ENCODE results near the gene GADD45G. TPM values are rescaled to one million over a fixed set of nuclear protein-coding genes. Genes with fewer than 3 reads are reported as not detected.

The GADD45G gene
- total and polyA plus RNA-seq, 12 donors: 9.4 to 125 (median 21.2) TPM

- H3K9me3 ChIP-seq: no peaks in the 10 kb centered on the region
- peaks cover 3 to 12% (median 9%) of the 10 kb centered on the region in 9 donors for H3K4me1 ChIP-seq
- no peak overlapping the region for H3K27ac ChIP-seq
- no peak for TF ChIP-seq CTCF (IDR thresholded peaks at IDR 0.05)
- no peaks in the 10 kb centered on the region for H3K36me3 ChIP-seq
- intact Hi-C loops (cut with DNase I): loop anchor here in 8 of 10 donors (1.0 to 10.0 kb wide), 8 partner anchors 500 to 1276 kb away; no protein-coding TSS in a partner anchor
- DNase-seq (no peak), ATAC-seq (no peak)
- H3K4me3 ChIP-seq: no peak overlapping the region
- WGBS, 2 donors: 54 to 58% methylated on average over 10 of the region's 10 CpGs
- peaks cover 0 to 8% (median 0%) of the 10 kb centered on the region in 7 donors for H3K27me3 ChIP-seq
Observed at GRCh38 chr9:89598926-89599325, 5.9 kb upstream of the GADD45G start.

- Histone ChIP-seq H3K9me3 (no peaks in the 10 kb centered on the region), H3K36me3 (no peaks in the 10 kb centered on the region), H3K4me3 (no peak overlapping the region), H3K27ac (no peak overlapping the region), H3K4me1 (peaks cover 3 to 31% (median 26%) of the 10 kb centered on the region in 9 donors), H3K27me3 (peaks cover 0 to 13% (median 0%) of the 10 kb centered on the region in 7 donors)
- ATAC-seq (no peak), DNase-seq (no peak)
- no peak for TF ChIP-seq CTCF (IDR thresholded peaks at IDR 0.05)
- 78 to 79% methylated on average over 6 of the region's 6 CpGs for WGBS, 2 donors
- intact Hi-C loops (cut with DNase I): loop anchor here (2.0 to 10.0 kb wide), 13 partner anchors 134 to 1266 kb away; no protein-coding TSS in a partner anchor
Observed at GRCh38 chr9:89600831-89601230, 4.0 kb upstream of the GADD45G start.

DNA sequence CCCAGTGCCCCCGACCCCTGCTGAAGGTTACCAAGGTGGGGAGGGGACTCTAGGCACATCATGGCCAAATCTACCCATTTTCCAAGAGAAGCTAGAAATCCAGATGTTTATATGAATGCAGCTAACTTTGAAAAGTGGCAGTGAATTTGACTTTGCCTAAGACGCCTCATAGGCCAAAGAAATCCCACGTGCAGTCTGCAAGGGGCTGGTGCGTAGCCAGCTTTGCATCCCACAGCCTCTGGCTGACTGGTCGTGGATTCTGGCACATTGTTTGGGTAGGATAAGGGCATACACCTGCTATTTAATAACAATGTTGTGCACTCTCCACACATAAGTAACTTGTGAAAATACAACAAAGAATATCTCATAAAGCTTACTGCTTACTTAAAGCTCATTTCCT is 3.5 kb upstream of the GADD45G start:
- Histone ChIP-seq H3K36me3 (no peaks in the 10 kb centered on the region), H3K9me3 (no peaks in the 10 kb centered on the region), H3K4me3 (no peak overlapping the region), H3K27me3 (peaks cover 0 to 13% (median 0%) of the 10 kb centered on the region in 7 donors), H3K4me1 (peaks cover 3 to 36% (median 31%) of the 10 kb centered on the region in 9 donors), H3K27ac (no peak overlapping the region)
- ATAC-seq (no peak), DNase-seq (no peak)
- intact Hi-C loops (cut with DNase I): loop anchor here (2.0 to 10.0 kb wide), 13 partner anchors 133 to 1266 kb away; no protein-coding TSS in a partner anchor
- 90 to 92% methylated on average over 5 of the region's 5 CpGs for WGBS, 2 donors
- no peak for TF ChIP-seq CTCF (IDR thresholded peaks at IDR 0.05)

GRCh38 chr9:89601856-89602562 is 2.8 kb upstream of the GADD45G start:
- H3K36me3 ChIP-seq: no peaks in the 10 kb centered on the region
- H3K27ac ChIP-seq: no peak overlapping the region
- DNase-seq (no peak), ATAC-seq (no peak)
- intact Hi-C loops (cut with DNase I): loop anchor here (2.0 to 10.0 kb wide), 18 partner anchors 133 to 1265 kb away; no protein-coding TSS in a partner anchor
- no peak for TF ChIP-seq CTCF (IDR thresholded peaks at IDR 0.05)
- no peak overlapping the region for H3K4me3 ChIP-seq
- H3K9me3 ChIP-seq: no peaks in the 10 kb centered on the region
- H3K4me1 ChIP-seq: peaks cover 3 to 43% (median 37%) of the 10 kb centered on the region in 9 donors
- peaks cover 0 to 13% (median 0%) of the 10 kb centered on the region in 7 donors for H3K27me3 ChIP-seq
- 67 to 72% methylated on average over 6 of the region's 6 CpGs for WGBS, 2 donors
